Measurements from ENCODE around the gene RMC1. TPM values are rescaled to one million over a fixed set of nuclear protein-coding genes. Genes with fewer than 3 reads are reported as not detected.

The RMC1 gene
- total and polyA plus RNA-seq, 4 donors = 15.6 to 24.7 (median 20.8) TPM

- H3K36me3 ChIP-seq (ENCODE audit: control insufficient read depth in 4 of 4, insufficient read depth in 3 of 4, low read depth in 1 of 4, low read length in 3 of 4) = peaks cover 4 to 57% (median 40%) of the 10 kb centered on the region in 4 donors
- TF ChIP-seq ATF3 (IDR thresholded peaks at IDR 0.05) (no peak), EGR1 (IDR thresholded peaks at IDR 0.05; ENCODE audit: low read depth in 2 of 2) (no peak), HNF4G (IDR thresholded peaks at IDR 0.05) (no peak), CTCF (IDR thresholded peaks at IDR 0.05; ENCODE audit: low read depth, low read length, missing input control) (no peak), FOXA1 (IDR thresholded peaks at IDR 0.05) (no peak), YY1 (IDR thresholded peaks at IDR 0.05) (no peak), GABPA (IDR thresholded peaks at IDR 0.05 in 1 of 2, conservative IDR thresholded peaks at IDR 0.05 in 1 of 2) (no peak)
- TF ChIP-seq, protein P1, sequence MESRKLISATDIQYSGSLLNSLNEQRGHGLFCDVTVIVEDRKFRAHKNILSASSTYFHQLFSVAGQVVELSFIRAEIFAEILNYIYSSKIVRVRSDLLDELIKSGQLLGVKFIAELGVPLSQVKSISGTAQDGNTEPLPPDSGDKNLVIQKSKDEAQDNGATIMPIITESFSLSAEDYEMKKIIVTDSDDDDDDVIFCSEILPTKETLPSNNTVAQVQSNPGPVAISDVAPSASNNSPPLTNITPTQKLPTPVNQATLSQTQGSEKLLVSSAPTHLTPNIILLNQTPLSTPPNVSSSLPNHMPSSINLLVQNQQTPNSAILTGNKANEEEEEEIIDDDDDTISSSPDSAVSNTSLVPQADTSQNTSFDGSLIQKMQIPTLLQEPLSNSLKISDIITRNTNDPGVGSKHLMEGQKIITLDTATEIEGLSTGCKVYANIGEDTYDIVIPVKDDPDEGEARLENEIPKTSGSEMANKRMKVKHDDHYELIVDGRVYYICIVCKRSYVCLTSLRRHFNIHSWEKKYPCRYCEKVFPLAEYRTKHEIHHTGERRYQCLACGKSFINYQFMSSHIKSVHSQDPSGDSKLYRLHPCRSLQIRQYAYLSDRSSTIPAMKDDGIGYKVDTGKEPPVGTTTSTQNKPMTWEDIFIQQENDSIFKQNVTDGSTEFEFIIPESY (IDR thresholded peaks at IDR 0.05) = no peak
- H3K4me3 ChIP-seq (ENCODE audit: low read depth in 1 of 3, low read length in 3 of 3) = no peak overlapping the region
- no peak overlapping the region for H3K9ac ChIP-seq (ENCODE audit: low read depth in 1 of 2, low read length in 2 of 2)
- no peak for DNase-seq (ENCODE audit: low spot score)
- H3K9me3 ChIP-seq (ENCODE audit: control insufficient read depth in 4 of 4, low read length in 3 of 4) = no peaks in the 10 kb centered on the region
- peaks cover 0 to 3% (median 0%) of the 10 kb centered on the region in 4 donors for H3K4me1 ChIP-seq (ENCODE audit: control insufficient read depth in 4 of 4, insufficient read depth in 4 of 4, low read length in 3 of 4)
- no peak overlapping the region for H3K27ac ChIP-seq (ENCODE audit: low read depth in 1 of 2, low read length in 2 of 2)
- WGBS = 38% methylated on average over 3 of the region's 3 CpGs
- no peaks in the 10 kb centered on the region for H3K27me3 ChIP-seq (ENCODE audit: control insufficient read depth in 4 of 4, insufficient read depth in 4 of 4, low read length in 3 of 4)
Observed at GRCh38 chr18:23551978-23552377, 48.7 kb downstream of the RMC1 start.

- Histone ChIP-seq H3K4me3 (ENCODE audit: low read depth in 1 of 3, low read length in 3 of 3) (no peak overlapping the region), H3K27ac (ENCODE audit: low read depth in 1 of 2, low read length in 2 of 2) (no peak overlapping the region), H3K27me3 (ENCODE audit: control insufficient read depth in 4 of 4, insufficient read depth in 4 of 4, low read length in 3 of 4) (no peaks in the 10 kb centered on the region), H3K9ac (ENCODE audit: low read depth in 1 of 2, low read length in 2 of 2) (no peak overlapping the region), H3K9me3 (ENCODE audit: control insufficient read depth in 4 of 4, low read length in 3 of 4) (no peaks in the 10 kb centered on the region), H3K4me1 (ENCODE audit: control insufficient read depth in 4 of 4, insufficient read depth in 4 of 4, low read length in 3 of 4) (peaks cover 0 to 3% (median 0%) of the 10 kb centered on the region in 4 donors), H3K36me3 (ENCODE audit: control insufficient read depth in 4 of 4, insufficient read depth in 3 of 4, low read depth in 1 of 4, low read length in 3 of 4) (peaks cover 2 to 58% (median 40%) of the 10 kb centered on the region in 4 donors)
- whole genome bisulfite sequencing = 87% methylated on average over 11 of the region's 11 CpGs
- DNase-seq (ENCODE audit: low spot score) = no peak
- TF ChIP-seq CTCF (IDR thresholded peaks at IDR 0.05; ENCODE audit: low read depth, low read length, missing input control) (no peak), MAX (IDR thresholded peaks at IDR 0.05) (no peak), TAF1 (conservative IDR thresholded peaks at IDR 0.05) (no peak), HNF4A (conservative IDR thresholded peaks at IDR 0.05) (no peak), YY1 (IDR thresholded peaks at IDR 0.05) (no peak), EGR1 (IDR thresholded peaks at IDR 0.05; ENCODE audit: low read depth in 2 of 2) (no peak), JUND (IDR thresholded peaks at IDR 0.05) (no peak), FOXA2 (IDR thresholded peaks at IDR 0.05) (no peak), SP1 (IDR thresholded peaks at IDR 0.05) (no peak), HNF4G (IDR thresholded peaks at IDR 0.05) (no peak), GABPA (IDR thresholded peaks at IDR 0.05 in 1 of 2, conservative IDR thresholded peaks at IDR 0.05 in 1 of 2) (no peak), RXRA (IDR thresholded peaks at IDR 0.05) (no peak), RAD21 (IDR thresholded peaks at IDR 0.05) (no peak), NR2F2 (IDR thresholded peaks at IDR 0.05) (no peak), FOXA1 (IDR thresholded peaks at IDR 0.05) (no peak), ATF3 (IDR thresholded peaks at IDR 0.05) (no peak), REST (IDR thresholded peaks at IDR 0.05) (no peak)
- TF ChIP-seq, protein P1 (IDR thresholded peaks at IDR 0.05) = no peak
Observed at GRCh38 chr18:23552505-23552904, 49.2 kb downstream of the RMC1 start.
